NCI-H128 (cell line): Measurements from ENCODE around the gene RELL2.
A peak's percentile ranks its signal among the peaks of the same experiment; 100 is the strongest.

Experiments used
- DNase-seq: peaks from one replicate; lab custom pipeline; 2025; ENCODE audit not compliant: unreplicated experiment; lab: John Stamatoyannopoulos, UW

The RELL2 gene

DNA sequence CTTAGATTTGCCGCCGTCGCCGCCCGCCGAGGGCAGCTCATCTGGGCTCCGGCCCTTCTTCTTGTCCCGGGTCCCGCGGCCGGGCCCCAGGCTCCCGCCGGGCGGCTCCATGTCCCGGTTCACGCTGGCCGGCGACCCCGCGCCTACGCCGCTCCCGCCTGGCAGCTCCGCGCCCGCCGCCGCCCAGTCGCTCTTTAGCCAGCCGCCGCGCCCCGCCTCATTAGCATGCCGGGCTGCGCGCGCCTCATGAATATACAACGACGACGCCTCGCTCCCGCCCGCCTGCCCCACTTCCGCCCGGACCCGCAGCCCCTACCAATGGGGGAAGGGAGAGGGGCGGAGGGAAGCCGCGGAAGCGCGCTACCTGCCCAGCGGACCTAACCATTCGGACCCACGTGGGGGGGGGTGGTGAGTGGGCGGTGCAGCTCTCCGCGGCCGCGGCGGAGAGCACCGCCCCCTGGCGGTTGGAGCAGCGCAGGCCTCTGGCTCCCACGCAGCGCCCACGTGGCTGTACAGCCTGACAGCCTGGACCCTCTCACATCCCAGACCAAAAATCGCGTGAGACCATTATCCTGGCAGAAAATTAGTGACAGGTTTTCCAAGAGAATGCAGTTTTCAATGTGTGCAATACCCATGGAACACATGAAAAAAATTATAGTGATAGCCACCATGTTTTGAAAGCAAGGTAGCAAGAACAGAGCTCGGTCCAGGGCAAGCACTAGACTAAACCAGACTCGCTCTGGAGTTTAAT, 17.8 kb upstream of the RELL2 start, which contains the start of gene DIAPH1:
Gene DIAPH1, minus strand, starts transcription at position 197 of the 751 bp plus-strand sequence. Its CDS starts 86 bp downstream, at position 111.
- DNase-seq: peak; percentile 82

DNA sequence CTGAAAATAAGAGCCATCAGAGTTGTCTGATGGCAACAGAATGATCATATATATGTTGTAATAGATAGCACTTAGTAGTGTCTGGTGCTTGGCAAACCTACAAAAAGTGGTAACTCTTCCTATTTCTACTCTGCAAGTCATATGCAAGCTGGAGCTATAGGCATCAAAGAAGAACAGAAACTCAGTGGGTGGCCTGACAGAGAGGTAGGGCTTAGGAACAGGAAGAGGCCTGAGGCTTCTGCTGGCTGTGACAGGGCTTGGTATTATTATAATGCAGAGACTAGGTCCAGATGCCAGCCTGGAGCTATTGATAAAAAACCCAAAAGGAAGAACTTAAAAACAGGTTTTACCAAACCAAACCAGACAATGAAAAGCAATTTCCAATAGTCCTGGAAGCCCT, 13.6 kb upstream of the RELL2 start:
- DNase-seq: no peak

DNA sequence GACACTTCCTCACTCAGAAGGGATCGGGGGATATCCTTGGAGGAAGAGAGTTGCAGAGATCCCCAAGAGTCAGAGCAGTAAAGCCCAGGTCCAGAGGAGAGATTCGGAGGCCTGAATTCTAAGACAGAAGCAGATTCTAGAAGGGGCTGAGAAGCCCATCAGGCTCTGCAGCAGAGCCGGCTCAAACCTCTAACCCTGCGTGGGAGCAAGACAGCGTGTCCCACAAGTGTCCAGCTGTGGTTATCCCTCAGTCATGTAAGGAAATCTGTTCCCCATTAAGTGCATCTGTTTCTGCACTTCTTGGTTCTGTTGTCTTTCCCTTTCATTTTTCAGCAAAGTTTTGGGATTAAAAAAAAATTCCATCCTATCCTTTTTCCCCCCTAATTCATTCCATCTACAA, 13.2 kb upstream of the RELL2 start:
- no peak for DNase-seq

DNA sequence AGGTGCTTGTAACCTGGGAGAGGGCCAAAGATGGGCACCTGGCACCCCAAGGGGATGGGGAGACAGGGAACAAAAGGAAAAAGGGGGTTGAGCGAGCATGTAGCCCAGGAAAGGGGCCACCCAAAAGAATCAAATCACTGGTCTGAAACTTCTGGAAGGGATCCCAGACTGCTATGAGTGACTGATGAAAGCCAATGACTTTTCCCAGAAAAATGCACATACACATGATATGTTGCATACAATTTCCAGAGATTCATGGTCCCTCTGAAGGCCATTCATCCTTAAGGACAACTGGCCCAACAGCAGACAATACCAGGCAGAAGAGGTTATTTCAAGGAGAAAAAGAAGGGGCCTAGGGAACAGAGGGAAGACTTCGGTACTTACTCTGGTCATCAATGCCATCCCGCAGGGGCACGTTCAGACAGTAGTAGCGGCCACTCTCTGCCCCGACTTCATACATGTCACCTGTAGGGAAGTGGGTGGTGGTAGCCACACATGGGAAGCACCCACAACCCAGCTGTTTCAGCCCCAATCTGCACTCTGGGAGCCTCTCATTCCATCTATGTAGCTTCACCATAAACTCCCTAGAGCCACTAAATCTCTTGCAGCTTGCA, 8.5 kb upstream of the RELL2 start:
- DNase-seq: no peak

DNA sequence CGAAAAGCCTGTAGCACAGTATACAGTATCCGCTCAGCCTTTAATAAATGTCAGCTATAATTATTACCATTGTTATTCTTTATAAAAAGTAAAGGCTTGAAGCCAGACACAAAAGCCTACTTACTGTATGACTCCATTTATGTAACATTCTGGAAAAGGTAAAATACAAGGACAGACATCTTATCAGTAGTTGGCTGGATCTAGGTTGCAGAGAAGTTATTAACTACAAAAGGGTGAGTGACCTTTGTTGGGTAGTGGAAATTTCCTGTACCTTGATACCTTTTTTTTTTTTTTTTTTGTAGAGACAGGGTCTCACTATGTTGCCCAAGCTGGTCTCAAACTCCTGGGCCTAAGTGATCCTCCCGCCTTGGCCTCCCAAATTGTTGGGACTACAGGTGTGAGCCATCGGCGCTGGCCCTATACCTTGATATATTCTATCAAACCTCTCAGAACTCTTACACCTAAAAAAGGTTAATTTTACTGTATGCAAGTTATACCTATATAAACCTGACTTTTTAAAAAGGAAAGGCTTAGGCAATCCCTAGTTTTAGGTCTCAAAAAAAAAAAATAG, 6.1 kb upstream of the RELL2 start:
- DNase-seq: no peak

DNA sequence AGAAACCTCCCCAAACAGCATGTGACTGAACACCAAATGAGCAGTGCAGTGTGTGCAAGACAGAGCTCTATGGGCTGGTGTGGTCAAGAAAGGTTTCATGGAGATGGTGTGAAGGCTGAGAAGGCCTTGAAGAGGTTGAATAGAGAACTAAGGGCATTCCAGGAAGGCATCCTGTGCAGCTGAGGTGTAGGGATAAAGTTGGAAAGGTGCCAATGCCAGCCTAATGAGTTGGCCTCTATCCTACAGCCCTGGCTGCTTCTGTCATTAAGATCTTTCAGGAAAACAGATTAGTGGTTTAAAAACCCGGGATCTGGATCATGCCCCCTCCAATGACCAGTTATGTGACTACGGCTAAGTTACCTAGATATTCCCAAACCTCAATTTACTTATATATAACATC, 4.1 kb upstream of the RELL2 start:
- DNase-seq: no peak

DNA sequence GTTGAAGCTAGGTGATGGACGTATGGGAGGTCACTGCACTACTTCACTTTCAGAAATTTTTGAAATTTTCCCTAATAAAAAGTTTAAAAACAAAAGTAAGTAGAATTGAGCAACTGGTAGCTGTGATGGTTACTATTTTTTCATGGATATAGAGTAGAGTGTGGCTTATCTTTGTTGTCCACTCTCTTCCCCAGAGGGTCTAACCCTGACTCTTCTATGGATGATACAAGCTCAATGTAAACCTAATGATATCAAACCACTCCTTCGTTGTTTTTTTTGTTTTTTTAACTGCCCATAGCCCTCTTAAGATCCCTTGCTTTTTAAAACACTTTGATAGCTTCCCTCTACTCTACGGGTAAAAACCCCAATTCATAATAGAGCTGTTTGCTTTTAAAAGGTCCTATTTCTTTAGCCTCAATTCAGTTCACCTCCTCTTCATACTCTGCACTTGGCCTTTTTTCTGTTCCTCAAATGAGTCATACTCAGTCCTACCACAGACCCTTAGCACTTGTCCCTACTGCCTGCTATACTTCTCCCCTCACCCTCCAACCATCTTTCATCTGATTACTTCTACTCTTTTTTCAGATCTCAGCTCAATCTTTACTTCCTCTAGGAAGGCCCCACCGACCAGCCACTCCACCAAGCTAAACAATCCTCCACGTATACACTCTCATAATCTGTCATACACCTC, 2.8 kb upstream of the RELL2 start:
- no peak for DNase-seq

DNA sequence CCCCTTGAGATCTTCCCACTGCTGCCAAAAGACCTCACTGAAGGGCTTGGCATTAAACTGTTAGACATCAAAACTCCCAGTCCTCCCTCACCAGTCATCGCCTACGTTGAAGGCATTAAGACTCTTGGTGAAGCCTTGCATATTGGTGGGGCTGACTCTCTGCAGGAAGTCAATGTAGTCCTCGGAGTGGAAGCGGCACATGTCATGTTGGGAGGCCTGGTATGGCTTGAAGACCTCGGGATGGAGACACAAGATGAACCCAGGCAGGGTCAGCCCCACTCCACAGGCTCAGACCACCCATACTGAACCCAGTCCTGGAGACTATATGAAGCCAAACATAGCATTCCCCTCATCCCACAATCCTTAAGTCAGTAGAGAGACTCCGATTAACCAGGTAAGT, 2.1 kb upstream of the RELL2 start:
- no peak for DNase-seq

DNA sequence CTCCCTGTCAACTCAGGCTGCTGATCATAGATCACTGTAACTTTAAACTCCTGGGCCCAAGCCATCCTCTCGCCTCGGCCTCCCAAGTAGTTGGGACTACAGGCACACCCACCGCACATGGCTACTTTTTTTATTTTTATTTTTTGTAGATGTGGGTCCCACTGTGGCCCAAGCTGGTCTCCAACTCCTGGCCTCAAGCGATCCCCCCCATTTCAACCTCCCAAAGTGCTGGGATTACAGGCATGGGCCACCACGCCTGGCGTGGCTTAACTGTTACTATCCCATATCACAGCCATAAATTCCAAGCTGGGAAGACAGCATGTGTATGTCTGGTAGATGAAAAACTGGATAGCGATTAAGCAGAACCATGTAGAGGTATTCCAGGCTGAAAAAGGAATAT, 1.2 kb upstream of the RELL2 start:
- DNase-seq: no peak

DNA sequence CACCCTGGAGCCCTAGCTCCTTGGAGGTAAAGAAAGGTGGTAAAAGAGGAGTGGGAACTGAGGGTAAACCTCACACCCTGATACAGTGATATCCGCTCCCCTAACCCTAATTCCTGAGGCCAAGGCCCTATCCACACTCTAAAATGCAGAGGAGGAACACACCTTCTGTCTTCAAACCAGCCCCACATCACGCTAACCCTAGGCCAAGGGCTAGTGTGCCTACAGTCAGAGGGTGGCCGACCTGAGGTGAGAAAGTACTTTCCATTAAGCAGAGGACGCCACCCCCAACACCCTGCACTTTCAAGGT, 738 bp upstream of the RELL2 start:
- DNase-seq: no peak

DNA sequence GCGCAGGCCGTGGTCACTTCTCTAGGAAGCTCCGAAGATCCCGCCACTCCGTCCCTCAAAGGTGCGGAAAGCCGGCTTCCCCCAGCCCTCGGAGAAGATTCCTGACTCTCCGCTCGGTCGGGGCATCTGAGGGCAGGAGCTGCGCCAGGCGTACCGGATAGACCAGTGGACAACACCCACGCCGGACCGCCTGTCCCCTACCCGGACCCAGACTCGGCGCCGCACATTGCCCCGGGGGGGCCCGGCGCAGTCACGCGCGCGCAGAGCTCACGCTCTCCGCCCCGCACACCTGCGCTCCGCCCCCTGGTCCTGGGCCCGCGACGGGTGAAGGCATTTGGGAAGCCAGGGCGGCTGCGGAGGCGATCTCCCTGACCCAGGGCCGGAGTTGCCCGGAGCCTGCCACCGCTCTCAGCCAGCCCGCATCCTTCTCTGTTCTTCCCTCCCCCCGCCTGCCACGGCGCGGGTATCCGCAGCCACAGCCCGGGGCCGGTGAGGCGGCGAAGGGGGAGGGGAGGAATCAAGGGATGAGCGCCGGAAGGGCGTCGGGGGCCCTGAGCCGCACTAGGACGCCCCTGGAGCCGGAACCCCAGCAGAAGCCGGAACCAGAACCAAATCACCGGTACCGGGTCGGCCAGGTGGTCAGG, 448 bp downstream of the RELL2 start:
- DNase-seq: no peak

DNA sequence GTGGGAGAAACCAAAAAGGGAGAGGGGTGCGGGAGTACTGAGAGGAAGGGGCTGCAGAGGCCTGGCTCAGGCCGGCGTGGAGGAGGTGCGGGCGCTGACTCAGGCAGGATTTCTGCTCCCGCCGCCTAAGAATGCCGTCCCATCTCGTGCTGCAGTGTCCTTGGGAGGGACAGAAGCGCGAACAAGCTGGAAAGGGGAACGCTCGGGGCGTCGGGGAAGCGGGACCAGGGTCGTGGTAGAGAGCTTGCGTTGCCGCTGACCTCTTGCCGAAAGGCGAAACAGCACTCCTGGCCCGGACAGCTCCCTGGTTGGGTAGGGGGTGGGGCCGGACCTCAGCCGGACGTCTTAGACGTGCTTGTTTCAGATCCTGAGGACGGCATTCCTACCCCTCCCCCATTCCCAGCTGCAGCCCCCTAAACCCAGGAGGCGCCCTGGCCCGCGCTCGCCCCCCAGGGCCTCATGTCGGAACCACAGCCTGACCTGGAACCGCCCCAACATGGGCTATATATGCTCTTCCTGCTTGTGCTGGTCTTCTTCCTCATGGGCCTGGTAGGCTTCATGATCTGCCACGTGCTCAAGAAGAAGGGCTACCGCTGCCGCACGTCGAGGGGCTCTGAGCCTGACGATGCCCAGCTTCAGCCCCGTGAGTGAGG, 1.1 kb downstream of the RELL2 start:
- DNase-seq: no peak

DNA sequence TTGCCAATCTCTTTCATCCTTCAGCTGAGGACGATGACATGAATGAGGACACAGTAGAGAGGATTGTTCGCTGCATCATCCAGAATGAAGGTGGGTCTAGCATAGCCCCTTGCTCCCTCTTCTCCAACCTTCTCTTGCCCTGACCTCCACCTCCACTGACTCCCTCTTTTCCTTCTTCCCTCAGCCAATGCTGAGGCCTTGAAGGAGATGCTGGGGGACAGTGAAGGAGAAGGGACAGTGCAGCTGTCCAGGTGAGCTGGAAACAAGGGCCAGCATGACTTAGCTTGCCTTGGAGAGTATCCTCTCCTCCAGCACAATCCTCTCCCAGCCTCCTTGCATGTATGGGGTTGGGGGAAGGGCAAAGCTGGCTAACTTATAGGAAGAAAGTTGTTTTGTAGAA, 2.0 kb downstream of the RELL2 start:
- DNase-seq: no peak

DNA sequence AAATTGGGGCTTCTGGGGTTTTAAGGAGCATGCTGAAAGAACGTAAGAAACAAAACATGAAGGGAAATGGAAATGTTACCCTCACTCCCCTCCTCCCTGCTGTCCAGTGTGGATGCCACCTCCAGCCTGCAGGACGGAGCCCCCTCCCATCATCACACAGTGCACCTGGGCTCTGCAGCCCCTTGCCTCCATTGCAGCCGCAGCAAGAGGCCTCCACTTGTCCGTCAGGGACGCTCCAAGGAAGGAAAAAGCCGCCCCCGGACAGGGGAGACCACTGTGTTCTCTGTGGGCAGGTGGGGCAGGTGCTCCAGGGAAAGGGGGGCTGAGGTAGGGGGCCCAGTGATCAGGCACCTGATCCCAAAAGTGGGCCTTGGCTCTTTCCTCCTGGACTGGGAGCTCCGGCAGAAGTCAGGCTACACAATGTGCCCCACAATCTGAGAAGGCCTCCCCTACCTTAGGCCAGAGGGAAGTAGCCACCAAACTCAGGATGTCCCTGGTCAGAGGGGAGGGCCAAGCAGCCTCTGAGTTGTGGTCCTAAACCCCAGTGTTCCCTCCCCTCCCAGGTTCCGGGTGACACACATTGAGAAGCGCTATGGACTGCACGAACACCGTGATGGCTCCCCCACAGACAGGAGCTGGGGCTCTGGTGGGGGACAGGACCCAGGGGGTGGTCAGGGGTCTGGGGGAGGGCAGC, 2.7 kb downstream of the RELL2 start:
- DNase-seq: no peak

DNA sequence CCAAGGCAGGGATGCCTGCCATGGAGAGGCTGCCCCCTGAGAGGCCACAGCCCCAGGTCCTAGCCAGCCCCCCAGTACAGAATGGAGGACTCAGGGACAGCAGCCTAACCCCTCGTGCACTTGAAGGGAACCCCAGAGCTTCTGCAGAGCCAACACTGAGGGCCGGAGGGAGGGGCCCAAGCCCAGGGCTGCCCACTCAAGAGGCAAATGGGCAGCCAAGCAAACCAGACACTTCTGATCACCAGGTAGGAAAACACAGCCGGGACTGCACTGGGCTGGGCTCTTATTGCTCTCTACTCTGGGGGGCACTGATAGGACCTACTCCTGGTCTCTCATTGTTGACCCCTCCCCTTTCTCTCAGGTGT, 3.2 kb downstream of the RELL2 start:
- DNase-seq: no peak

DNA sequence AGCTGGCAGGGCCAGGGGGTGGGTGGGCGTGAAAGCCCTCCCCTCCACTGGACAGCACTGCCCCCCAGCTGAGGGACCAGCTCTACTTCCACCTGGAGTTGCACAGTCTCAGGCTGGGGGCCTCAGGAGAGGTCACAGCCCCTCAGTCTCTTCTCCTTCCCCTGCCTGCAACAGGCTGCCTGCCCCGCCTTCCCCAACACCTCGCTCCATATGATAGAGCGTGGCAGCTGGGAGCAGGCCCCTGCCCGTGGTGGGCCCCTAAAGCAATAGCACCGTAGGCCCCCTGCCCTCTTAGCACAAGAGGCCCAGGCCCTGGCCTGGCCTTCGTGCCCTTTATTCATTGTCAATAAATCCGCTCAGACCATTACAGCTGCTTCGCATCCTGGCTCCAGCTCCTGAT, 3.9 kb downstream of the RELL2 start:
- no peak for DNase-seq

DNA sequence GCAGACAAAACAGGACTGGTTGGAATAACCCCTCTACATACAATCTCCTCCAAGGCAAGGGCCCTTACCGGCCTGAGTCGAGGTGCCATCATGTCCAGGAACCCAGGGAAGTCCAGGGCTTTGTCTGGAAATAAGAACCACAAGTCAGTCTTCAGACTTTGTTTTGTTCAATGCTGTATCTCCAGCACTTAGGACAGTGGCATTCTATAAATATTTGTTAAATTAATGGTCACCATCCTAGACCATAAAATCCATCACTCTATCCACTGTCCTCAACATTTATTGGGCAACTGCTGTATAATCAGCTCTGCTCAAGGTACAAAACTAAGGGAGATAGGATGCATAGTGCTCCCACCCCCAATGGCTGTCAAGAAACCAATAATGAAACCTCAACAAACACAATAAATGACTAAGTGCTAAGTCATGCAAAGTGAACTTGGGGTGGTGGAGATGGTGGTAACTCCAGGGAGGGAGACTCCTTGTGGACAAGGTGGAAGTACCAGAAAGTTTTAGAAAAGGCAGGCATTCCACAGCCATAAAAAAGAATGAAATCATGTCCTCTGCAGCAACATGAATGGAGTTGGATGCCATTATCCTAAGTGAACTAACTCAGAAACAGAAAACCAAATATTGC, 5.0 kb downstream of the RELL2 start:
- DNase-seq: no peak

DNA sequence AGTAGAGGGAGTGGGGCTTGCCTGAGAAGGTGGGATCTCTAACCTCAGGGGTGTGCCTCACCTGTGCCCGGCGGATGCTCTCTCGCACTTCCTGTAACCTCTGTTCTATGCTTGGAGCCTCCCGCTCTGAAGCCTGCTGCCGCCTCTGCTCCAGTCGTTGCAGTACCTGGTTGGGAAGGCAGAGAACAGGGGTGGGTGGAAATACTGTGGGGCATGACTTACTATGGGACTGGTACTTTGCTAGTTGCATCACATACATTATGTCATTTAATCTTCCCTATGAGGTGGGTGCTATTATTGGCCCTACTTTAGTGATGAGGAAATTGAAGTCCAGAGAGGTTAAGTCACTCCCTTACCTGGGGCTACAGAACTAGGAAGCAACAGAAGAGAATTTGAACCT, 9.2 kb downstream of the RELL2 start:
- no peak for DNase-seq

DNA sequence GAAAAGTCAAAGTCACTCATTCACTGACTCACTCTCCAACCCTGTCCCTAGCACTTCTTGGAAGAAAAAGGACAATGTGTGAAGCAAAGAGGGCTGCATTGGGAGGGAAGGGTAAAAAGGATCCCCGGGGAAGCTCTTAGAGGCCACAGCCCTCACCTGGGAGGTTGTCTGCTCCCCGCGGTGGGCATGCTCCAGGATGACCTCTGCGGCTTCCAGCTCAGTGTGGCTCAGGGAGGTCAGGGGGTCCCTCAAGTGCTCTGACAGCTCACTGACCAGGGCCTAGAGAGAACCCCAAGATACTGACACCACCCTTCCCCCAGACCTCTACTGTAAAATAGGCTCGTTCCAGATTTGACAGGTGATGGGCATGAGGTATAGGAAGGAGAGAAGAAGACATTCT, 10.4 kb downstream of the RELL2 start:
- no peak for DNase-seq

DNA sequence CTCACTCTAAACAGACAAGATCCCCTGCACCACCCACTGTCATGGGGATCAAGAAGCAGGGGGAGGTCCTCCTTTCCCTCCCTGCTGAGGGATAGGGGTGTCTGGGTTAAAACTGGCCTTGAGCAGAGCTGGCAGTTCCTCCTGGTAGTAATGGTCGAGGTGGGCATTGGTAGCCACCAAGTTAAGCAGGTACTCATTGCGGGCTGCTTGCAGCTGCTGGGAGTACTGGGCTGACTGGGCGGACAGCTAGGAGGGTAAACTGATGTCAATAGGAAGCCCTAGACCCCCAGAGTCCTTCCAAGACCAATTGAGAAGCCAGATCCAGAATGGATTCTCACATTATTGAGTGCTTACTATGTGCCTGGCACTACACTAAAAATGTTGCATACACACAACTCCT, 11.1 kb downstream of the RELL2 start:
- no peak for DNase-seq
